RWPE2 (cell line): Measurements from ENCODE around the gene TOX3.

Experiments used
- ATAC-seq: fragments of 200-7000 bp; cut with Tn5 transposase; 3 replicates; pipeline ENCODE4 v1.9.1; 2021; ENCODE audit warnings: low read depth
- DNase-seq: peaks from one replicate; pipeline ENCODE4 v3.0.0-alpha.2; 2020; ENCODE audit warnings: low spot score
- H3K27ac ChIP-seq: fragments of 450-650 bp; 2 replicates; pipeline ENCODE4 v1.5.1; 2017; ENCODE audit warnings: mild to moderate bottlenecking; ENCODE audit not compliant: poor library complexity, severe bottlenecking
- H3K27me3 ChIP-seq: fragments of 250-450 bp; sonication (Bioruptor Pico); 2 replicates; pipeline ENCODE4 v1.5.1; 2021; ENCODE audit warnings: mild to moderate bottlenecking, moderate library complexity; ENCODE audit not compliant: insufficient read depth, poor library complexity, severe bottlenecking
- H3K36me3 ChIP-seq: fragments of 250-450 bp; sonication (Bioruptor Pico); 2 replicates; pipeline ENCODE4 v1.5.1; 2020; ENCODE audit warnings: low read depth, mild to moderate bottlenecking, moderate library complexity
- H3K4me1 ChIP-seq: fragments of 250-450 bp; sonication (Bioruptor Pico); 2 replicates; pipeline ENCODE4 v1.5.1; 2021; ENCODE audit warnings: mild to moderate bottlenecking, moderate library complexity; ENCODE audit not compliant: insufficient read depth, poor library complexity, severe bottlenecking
- H3K4me3 ChIP-seq: fragments of 250-450 bp; sonication (Bioruptor Pico); 2 replicates; pipeline ENCODE4 v1.5.1; 2021; ENCODE audit warnings: mild to moderate bottlenecking, moderate library complexity; ENCODE audit not compliant: severe bottlenecking
- H3K9me3 ChIP-seq: fragments of 250-450 bp; sonication (Bioruptor Pico); 2 replicates; pipeline ENCODE4 v1.5.1; 2021; ENCODE audit warnings: mild to moderate bottlenecking, moderate library complexity; ENCODE audit not compliant: severe bottlenecking
- CTCF ChIP-seq: fragments of 450-650 bp; IDR thresholded peaks from one replicate; pipeline ENCODE4 v1.5.1; 2017; ENCODE audit warnings: mild to moderate bottlenecking, moderate library complexity; ENCODE audit not compliant: poor library complexity, severe bottlenecking

The TOX3 gene

DNA sequence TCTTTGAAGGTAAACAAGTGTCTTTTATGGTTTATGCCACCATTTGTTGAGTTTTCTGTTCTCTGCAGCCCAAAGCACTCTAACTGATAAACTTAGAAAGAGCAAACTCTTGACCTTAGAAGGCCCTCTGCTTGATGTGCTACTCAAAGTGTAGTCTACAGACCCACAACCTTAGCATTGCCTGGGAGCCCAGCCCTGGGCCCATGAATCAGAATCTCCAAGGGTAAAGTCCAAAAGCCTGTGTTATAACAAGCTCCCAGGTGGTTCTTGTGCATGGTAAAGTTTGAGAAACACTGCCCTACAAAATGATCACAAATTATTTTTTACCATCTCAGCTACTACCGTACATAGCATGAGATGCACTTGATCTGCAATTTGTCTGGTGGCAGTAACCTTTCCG is 6.0 kb downstream of the TOX3 start:
- peaks cover 36% of the 10 kb centered on the region for H3K27me3 ChIP-seq
- no peaks in the 10 kb centered on the region for H3K4me1 ChIP-seq
- no peak for TF ChIP-seq CTCF
- ATAC-seq (no peak), DNase-seq (no peak)
- no peak overlapping the region for H3K4me3 ChIP-seq
- H3K27ac ChIP-seq = no peak overlapping the region
- H3K36me3 ChIP-seq = no peaks in the 10 kb centered on the region
- H3K9me3 ChIP-seq = no peaks in the 10 kb centered on the region

DNA sequence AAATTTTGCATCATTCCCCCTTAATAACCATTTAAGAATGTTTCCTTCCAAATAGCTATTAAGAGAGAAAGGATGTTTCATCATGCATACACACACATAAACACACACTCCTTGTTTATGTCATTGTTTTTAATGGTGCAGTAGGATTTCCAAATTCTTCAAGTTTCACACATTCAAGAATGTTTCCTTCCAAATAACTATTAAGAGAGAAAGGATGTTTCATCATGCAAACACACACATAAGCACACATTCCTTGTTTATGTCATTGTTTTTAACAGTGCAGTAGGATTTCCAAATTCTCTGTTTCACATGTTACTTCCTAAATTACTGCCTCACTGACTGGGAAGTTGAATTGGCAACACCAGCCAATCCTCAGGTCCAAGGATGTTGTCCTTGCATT is 7.8 kb downstream of the TOX3 start:
- H3K9me3 ChIP-seq = no peaks in the 10 kb centered on the region
- ATAC-seq = no peak
- H3K27ac ChIP-seq = no peak overlapping the region
- no peak for DNase-seq
- no peak overlapping the region for H3K4me3 ChIP-seq
- H3K27me3 ChIP-seq = peaks cover 19% of the 10 kb centered on the region
- no peaks in the 10 kb centered on the region for H3K36me3 ChIP-seq
- H3K4me1 ChIP-seq = no peaks in the 10 kb centered on the region
- no peak for TF ChIP-seq CTCF

- no peak overlapping the region for H3K4me3 ChIP-seq
- ATAC-seq (no peak), DNase-seq (no peak)
- H3K27me3 ChIP-seq = peaks cover 12% of the 10 kb centered on the region
- no peak for TF ChIP-seq CTCF
- H3K36me3 ChIP-seq = no peaks in the 10 kb centered on the region
- H3K27ac ChIP-seq = no peak overlapping the region
- H3K4me1 ChIP-seq = no peaks in the 10 kb centered on the region
- no peaks in the 10 kb centered on the region for H3K9me3 ChIP-seq
Observed at GRCh38 chr16:52538511-52538910, 8.4 kb downstream of the TOX3 start.

DNA sequence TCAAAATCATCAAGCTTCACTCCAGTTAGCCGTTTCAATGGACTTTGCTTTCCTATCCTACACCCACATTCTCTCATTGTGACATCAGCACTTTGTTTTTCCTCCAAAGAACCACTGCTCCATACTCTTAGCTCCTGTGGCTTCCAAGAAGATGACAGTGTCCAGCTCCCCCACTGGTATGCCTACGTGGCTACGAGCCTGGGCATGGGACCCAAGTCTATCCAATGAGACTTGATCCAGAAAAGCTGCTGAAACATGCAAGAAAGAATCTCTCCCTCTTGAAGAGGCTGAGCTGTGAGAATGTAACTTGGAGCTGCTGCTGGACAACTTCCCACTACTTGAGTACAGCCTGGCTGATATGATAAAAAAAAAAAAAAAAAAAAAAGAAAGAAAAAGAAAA is 9.4 kb downstream of the TOX3 start:
- DNase-seq = no peak
- Histone ChIP-seq H3K4me1 (no peaks in the 10 kb centered on the region), H3K27ac (no peak overlapping the region), H3K9me3 (no peaks in the 10 kb centered on the region), H3K36me3 (no peaks in the 10 kb centered on the region), H3K4me3 (no peak overlapping the region), H3K27me3 (peaks cover 2% of the 10 kb centered on the region)
- no peak for TF ChIP-seq CTCF
- no peak for ATAC-seq

DNA sequence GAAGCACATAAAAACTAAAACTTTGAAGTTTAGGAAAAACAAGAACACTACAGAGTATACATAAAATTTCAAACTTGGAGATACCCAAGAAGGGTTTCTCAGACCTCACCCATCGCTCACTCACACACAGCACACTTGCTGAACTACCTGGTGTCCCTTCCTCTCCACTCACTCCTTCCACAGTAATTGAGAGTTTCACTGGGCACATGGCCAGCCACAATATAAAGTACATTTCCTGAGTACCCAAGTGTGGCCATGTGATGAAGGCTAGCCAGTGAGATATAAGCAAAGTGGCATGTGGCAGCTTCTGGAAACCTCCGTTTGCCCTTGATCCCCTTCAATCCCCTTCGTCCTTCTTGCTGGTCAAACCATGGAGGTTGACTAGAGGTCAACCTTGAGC is 11.9 kb downstream of the TOX3 start:
- Histone ChIP-seq H3K27me3 (no peaks in the 10 kb centered on the region), H3K36me3 (no peaks in the 10 kb centered on the region), H3K9me3 (no peaks in the 10 kb centered on the region), H3K4me1 (no peaks in the 10 kb centered on the region), H3K4me3 (no peak overlapping the region), H3K27ac (no peak overlapping the region)
- ATAC-seq (no peak), DNase-seq (no peak)
- TF ChIP-seq CTCF = no peak
